Fibroblast of lung (primary cell): Measurements from ENCODE around the gene HSPA8. TPM values are rescaled to one million over a fixed set of nuclear protein-coding genes. Genes with fewer than 3 reads are reported as not detected.

ENCODE experiments used
- DNase-seq, 2 donors: peaks; one replicate each; pipeline versions ENCODE4 v3.0.0 to v3.0.0-alpha.2; 2010; ENCODE audit warnings: low read depth in 2 of 2
- H2AFZ ChIP-seq: 2 replicates; pipeline ENCODE4 v1.5.1; 2012; ENCODE audit warnings: low read length, control low read depth, inconsistent platforms
- H3K27ac ChIP-seq: 2 replicates; pipeline ENCODE4 v1.5.1; 2011; ENCODE audit warnings: low read length, control low read depth; ENCODE audit not compliant: insufficient read depth
- H3K27me3 ChIP-seq: 2 replicates; pipeline ENCODE4 v1.5.1; 2011; ENCODE audit warnings: mild to moderate bottlenecking, low read length; ENCODE audit not compliant: control insufficient read depth, insufficient read depth
- H3K36me3 ChIP-seq: 2 replicates; pipeline ENCODE4 v1.5.1; 2011; ENCODE audit warnings: low read length; ENCODE audit not compliant: control insufficient read depth, insufficient read depth
- H3K4me1 ChIP-seq: 2 replicates; pipeline ENCODE4 v1.5.1; 2011; ENCODE audit warnings: low read length; ENCODE audit not compliant: control insufficient read depth, insufficient read depth; ENCODE audit errors: extremely low read depth
- H3K4me2 ChIP-seq: 2 replicates; pipeline ENCODE4 v1.5.1; 2011; ENCODE audit warnings: low read length, control low read depth; ENCODE audit not compliant: insufficient read depth; ENCODE audit errors: extremely low read depth
- H3K4me3 ChIP-seq, 4 experiments: fragments of 200-600 bp in 1 of 4; sonication (generic) in 1 of 4; replicated peaks in 1 of 4; 2 replicates each; pipeline ENCODE4 v1.5.1; 2011 to 2016; ENCODE audit warnings: low read length in 4 of 4, low read depth in 3 of 4, mild to moderate bottlenecking in 3 of 4, control low read depth in 2 of 4, inconsistent platforms in 1 of 4, mixed read lengths in 1 of 4; ENCODE audit not compliant: insufficient read depth in 1 of 4; ENCODE audit errors: control extremely low read depth in 1 of 4
- H3K79me2 ChIP-seq: 2 replicates; pipeline ENCODE4 v1.5.1; 2012; ENCODE audit warnings: mild to moderate bottlenecking, low read length, inconsistent platforms; ENCODE audit not compliant: control insufficient read depth, insufficient read depth
- H3K9ac ChIP-seq: 2 replicates; pipeline ENCODE4 v1.5.1; 2011; ENCODE audit warnings: mild to moderate bottlenecking, low read length, control low read depth; ENCODE audit not compliant: insufficient read depth
- H3K9me3 ChIP-seq: 2 replicates; pipeline ENCODE4 v1.5.1; 2012; ENCODE audit warnings: low read depth, low read length; ENCODE audit not compliant: control insufficient read depth, insufficient read depth
- H4K20me1 ChIP-seq: 2 replicates; pipeline ENCODE4 v1.5.1; 2011; ENCODE audit warnings: low read length; ENCODE audit not compliant: control insufficient read depth, insufficient read depth; ENCODE audit errors: extremely low read depth
- CTCF ChIP-seq, 2 donors: IDR thresholded peaks in 1 of 2; conservative IDR thresholded peaks in 1 of 2; 1 replicate in 1 of 2; 2 replicates in 1 of 2; pipeline ENCODE4 v1.5.1; 2011 to 2012; ENCODE audit warnings: low read length in 2 of 2, control low read depth in 1 of 2, inconsistent platforms in 1 of 2, low read depth in 1 of 2, mild to moderate bottlenecking in 1 of 2
- EZH2 ChIP-seq: IDR thresholded peaks from 2 replicates; pipeline ENCODE4 v1.5.1; 2012; ENCODE audit warnings: low read length, control low read depth, mild to moderate bottlenecking; ENCODE audit errors: missing control alignments
- polyA plus RNA-seq, 2 donors: library from polyadenylated mRNA; depleted of rRNA in 1 of 2; stranded (reverse) in 1 of 2; unstranded in 1 of 2; fragments of >200 nt; gene quantifications; 2 replicates each; pipeline ENCODE4 v1.2.1, GENCODE V29; 2011 to 2012; ENCODE audit warnings: missing spikeins in 1 of 2
- total RNA-seq: library from RNA; depleted of rRNA; stranded (reverse); fragments of >200 nt; gene quantifications from 2 replicates; pipeline ENCODE4 v1.2.1, GENCODE V29; 2014

Gene HSPA8
- total and polyA plus RNA-seq, 2 donors (not counting 1 experiment from before 2014, with no cell fraction given), result 2,158 to 2,431 TPM

GRCh38 chr11:123046473-123047259, 15.3 kb downstream of the HSPA8 start:
- Histone ChIP-seq H3K9me3 (no peaks in the 10 kb centered on the region), H3K4me3 (no peak overlapping the region), H3K27ac (no peak overlapping the region), H3K36me3 (no peaks in the 10 kb centered on the region), H3K79me2 (no peaks in the 10 kb centered on the region), H2AFZ (no peak overlapping the region), H3K27me3 (no peaks in the 10 kb centered on the region), H4K20me1 (no peaks in the 10 kb centered on the region), H3K4me2 (no peak overlapping the region), H3K9ac (no peak overlapping the region), H3K4me1 (no peaks in the 10 kb centered on the region)
- DNase-seq, result no peak
- no peak for TF ChIP-seq EZH2

GRCh38 chr11:123045101-123045500, 16.8 kb downstream of the HSPA8 start:
- H3K4me1 ChIP-seq, result no peaks in the 10 kb centered on the region
- H3K4me2 ChIP-seq, result no peak overlapping the region
- H4K20me1 ChIP-seq, result no peaks in the 10 kb centered on the region
- TF ChIP-seq CTCF (conservative IDR thresholded peaks at IDR 0.05 in 1 of 2, IDR thresholded peaks at IDR 0.05 in 1 of 2; ENCODE audit: low read depth in 1 of 2, low read length in 2 of 2) (no peak), EZH2 (no peak)
- H3K27ac ChIP-seq, result no peak overlapping the region
- no peak overlapping the region for H3K4me3 ChIP-seq
- H3K36me3 ChIP-seq, result no peaks in the 10 kb centered on the region
- no peak overlapping the region for H2AFZ ChIP-seq
- no peaks in the 10 kb centered on the region for H3K27me3 ChIP-seq
- H3K9ac ChIP-seq, result no peak overlapping the region
- no peaks in the 10 kb centered on the region for H3K79me2 ChIP-seq
- no peak for DNase-seq
- H3K9me3 ChIP-seq, result no peaks in the 10 kb centered on the region

- Histone ChIP-seq H3K9ac (no peak overlapping the region), H3K27ac (no peak overlapping the region), H3K79me2 (no peaks in the 10 kb centered on the region), H2AFZ (no peak overlapping the region), H4K20me1 (no peaks in the 10 kb centered on the region), H3K36me3 (no peaks in the 10 kb centered on the region), H3K4me1 (no peaks in the 10 kb centered on the region), H3K4me3 (no peak overlapping the region), H3K9me3 (no peaks in the 10 kb centered on the region), H3K27me3 (no peaks in the 10 kb centered on the region), H3K4me2 (no peak overlapping the region)
- TF ChIP-seq CTCF (conservative IDR thresholded peaks at IDR 0.05 in 1 of 2, IDR thresholded peaks at IDR 0.05 in 1 of 2; ENCODE audit: low read depth in 1 of 2, low read length in 2 of 2) (no peak), EZH2 (no peak)
- no peak for DNase-seq
Observed at GRCh38 chr11:123041185-123041584, 20.8 kb downstream of the HSPA8 start.
